Mesendoderm (in vitro differentiated cells): Measurements from ENCODE around the gene FAM124B.

Experiments used
- DNase-seq: peaks from one replicate; pipeline ENCODE4 v3.0.0; 2013
- H2AK5ac ChIP-seq: 2 replicates; pipeline ENCODE4 v1.6.1; 2013; ENCODE audit warnings: low read length, inconsistent platforms
- H2BK120ac ChIP-seq: 2 replicates; pipeline ENCODE4 v1.6.1; 2013; ENCODE audit warnings: low read depth, mild to moderate bottlenecking, low read length, moderate library complexity, mixed read lengths
- H2BK15ac ChIP-seq: replicated peaks from 2 replicates; pipeline ENCODE4 v1.6.1; 2013; ENCODE audit warnings: low read depth, mild to moderate bottlenecking, moderate library complexity
- H2BK5ac ChIP-seq: 2 replicates; pipeline ENCODE4 v1.6.1; 2013; ENCODE audit warnings: low read length, inconsistent platforms
- H3K18ac ChIP-seq: 2 replicates; pipeline ENCODE4 v1.6.1; 2013; ENCODE audit warnings: mild to moderate bottlenecking, low read length, mixed read lengths
- H3K23ac ChIP-seq: one replicate; pipeline ENCODE4 v1.6.1; 2013; ENCODE audit warnings: low read length
- H3K27ac ChIP-seq: 2 replicates; pipeline ENCODE4 v1.5.1; 2013; ENCODE audit warnings: low read depth, mild to moderate bottlenecking, inconsistent platforms, low read length, moderate library complexity
- H3K27me3 ChIP-seq: 2 replicates; pipeline ENCODE4 v1.6.1; 2013; ENCODE audit warnings: low read length, control low read depth, mild to moderate bottlenecking, inconsistent platforms; ENCODE audit not compliant: insufficient read depth, poor library complexity
- H3K36me3 ChIP-seq: 2 replicates; pipeline ENCODE4 v1.6.1; 2013; ENCODE audit warnings: low read length, inconsistent platforms; ENCODE audit not compliant: control insufficient read depth, insufficient read depth
- H3K4ac ChIP-seq: one replicate; pipeline ENCODE4 v1.6.1; 2013; ENCODE audit warnings: low read depth, mild to moderate bottlenecking, low read length, moderate library complexity
- H3K4me1 ChIP-seq: 2 replicates; pipeline ENCODE4 v1.6.1; 2013; ENCODE audit warnings: low read depth, low read length, inconsistent platforms; ENCODE audit not compliant: control insufficient read depth
- H3K4me2 ChIP-seq: 2 replicates; pipeline ENCODE4 v1.6.1; 2013; ENCODE audit warnings: low read length
- H3K4me3 ChIP-seq: 2 replicates; pipeline ENCODE4 v1.5.1; 2013; ENCODE audit warnings: mild to moderate bottlenecking, low read length
- H3K56ac ChIP-seq: one replicate; pipeline ENCODE4 v1.6.1; 2013; ENCODE audit warnings: low read length
- H3K79me1 ChIP-seq: 2 replicates; pipeline ENCODE4 v1.6.1; 2013; ENCODE audit warnings: low read length, inconsistent platforms
- H3K79me2 ChIP-seq: 2 replicates; pipeline ENCODE4 v1.6.1; 2013; ENCODE audit warnings: mild to moderate bottlenecking, low read length; ENCODE audit not compliant: control insufficient read depth, insufficient read depth
- H3K9ac ChIP-seq: 2 replicates; pipeline ENCODE4 v1.6.1; 2013; ENCODE audit warnings: low read length, inconsistent platforms
- H4K5ac ChIP-seq: one replicate; pipeline ENCODE4 v1.6.1; 2013; ENCODE audit warnings: low read length
- H4K8ac ChIP-seq: one replicate; pipeline ENCODE4 v1.6.1; 2013; ENCODE audit warnings: low read depth, mild to moderate bottlenecking, control low read depth, low read length, moderate library complexity
- WGBS: extraction: QIAGEN DNeasy Blood & Tissue Kit; methylation state at CpG from one replicate; pipeline ENCODE4 v1.1.7; 2013; ENCODE audit warnings: low lambda C conversion rate, missing lambda C conversion rate; ENCODE audit not compliant: insufficient coverage; ENCODE audit errors: extremely low coverage; 5-methylcytosine and 5-hydroxymethylcytosine counted together

FAM124B gene

DNA sequence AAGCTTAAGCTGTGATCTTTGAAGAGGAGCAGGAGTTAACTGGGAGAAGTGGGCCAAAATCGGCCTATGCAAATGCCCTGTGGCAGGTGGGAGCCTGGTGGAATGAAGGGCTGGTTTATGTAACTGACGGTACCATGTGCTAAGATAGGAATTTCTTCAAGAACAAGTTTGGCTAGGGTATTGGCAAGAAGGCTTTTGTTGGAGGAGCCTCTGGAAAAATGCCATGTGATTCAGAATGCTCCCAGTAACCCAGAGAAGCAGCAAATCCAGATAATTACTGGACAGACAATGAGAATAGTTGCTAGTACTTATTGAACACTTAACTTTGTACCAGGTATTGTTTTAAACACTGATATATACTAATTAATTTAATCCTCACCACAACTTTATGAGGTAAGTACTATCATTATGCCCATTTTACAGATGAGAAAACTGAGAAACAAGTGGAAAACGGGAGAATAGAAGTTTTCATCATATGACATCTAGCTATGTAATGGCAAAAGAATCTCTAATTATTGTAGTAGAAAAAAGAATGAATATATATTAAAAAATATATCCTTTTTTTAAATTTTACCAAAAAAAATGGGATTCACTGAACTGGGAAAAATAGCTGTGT, 9.1 kb upstream of the FAM124B start:
- Histone ChIP-seq H2BK120ac (no peak overlapping the region), H3K18ac (no peak overlapping the region), H4K8ac (no peak overlapping the region), H3K36me3 (no peaks in the 10 kb centered on the region), H3K56ac (no peak overlapping the region), H3K27ac (no peak overlapping the region), H3K23ac (no peak overlapping the region), H3K4me3 (no peak overlapping the region), H3K4ac (no peak overlapping the region), H2BK5ac (no peak overlapping the region), H3K27me3 (no peaks in the 10 kb centered on the region), H3K9ac (no peak overlapping the region), H3K4me1 (no peaks in the 10 kb centered on the region), H2BK15ac (no peak overlapping the region), H2AK5ac (no peak overlapping the region), H4K5ac (no peak overlapping the region), H3K79me1 (no peaks in the 10 kb centered on the region), H3K79me2 (no peaks in the 10 kb centered on the region), H3K4me2 (no peak overlapping the region)
- no CpG with 5 or more reads among the region's 3 CpGs for WGBS
- DNase-seq = no peak

DNA sequence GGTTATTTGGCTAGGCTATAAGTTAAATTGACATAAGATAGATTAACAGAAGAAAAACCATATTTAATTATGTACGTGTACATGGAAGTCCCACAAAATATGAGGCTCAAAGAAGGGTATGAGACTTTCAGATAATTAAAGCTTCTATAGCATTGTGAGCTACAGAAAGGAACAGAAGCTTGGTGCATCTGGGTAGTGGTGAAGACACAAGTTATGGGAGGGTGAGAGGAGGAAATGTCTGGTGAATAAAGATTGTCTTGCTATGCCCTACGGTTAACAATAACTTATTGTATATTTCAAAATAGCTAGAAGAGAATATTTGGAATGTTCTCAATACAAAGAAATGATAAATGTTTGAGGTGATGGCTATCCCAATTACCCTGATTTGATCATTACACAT, 6.8 kb upstream of the FAM124B start:
- no peak overlapping the region for H3K4me3 ChIP-seq
- H3K79me2 ChIP-seq = no peaks in the 10 kb centered on the region
- H2BK15ac ChIP-seq = no peak overlapping the region
- no peak overlapping the region for H3K18ac ChIP-seq
- no peak overlapping the region for H2BK120ac ChIP-seq
- no peak overlapping the region for H3K23ac ChIP-seq
- H3K9ac ChIP-seq = no peak overlapping the region
- H3K27me3 ChIP-seq = no peaks in the 10 kb centered on the region
- no peak overlapping the region for H3K4me2 ChIP-seq
- H3K27ac ChIP-seq = no peak overlapping the region
- H4K5ac ChIP-seq = no peak overlapping the region
- no peaks in the 10 kb centered on the region for H3K79me1 ChIP-seq
- no CpG with 5 or more reads among the region's 2 CpGs for WGBS
- H3K36me3 ChIP-seq = no peaks in the 10 kb centered on the region
- DNase-seq = no peak
- H3K4me1 ChIP-seq = no peaks in the 10 kb centered on the region
- no peak overlapping the region for H4K8ac ChIP-seq
- no peak overlapping the region for H3K4ac ChIP-seq
- H2AK5ac ChIP-seq = no peak overlapping the region
- no peak overlapping the region for H2BK5ac ChIP-seq
- H3K56ac ChIP-seq = no peak overlapping the region

GRCh38 chr2:224407241-224407701, 5.4 kb upstream of the FAM124B start:
- Histone ChIP-seq H3K27ac (peak overlapping the region; percentile 25), H2BK120ac (no peak overlapping the region)

GRCh38 chr2:224405841-224406370, 4.0 kb upstream of the FAM124B start:
- Histone ChIP-seq H3K56ac (no peak overlapping the region), H3K9ac (no peak overlapping the region), H2BK5ac (no peak overlapping the region), H2AK5ac (peak overlapping the region; percentile 19), H3K36me3 (no peaks in the 10 kb centered on the region), H3K79me2 (no peaks in the 10 kb centered on the region), H3K27me3 (no peaks in the 10 kb centered on the region), H3K23ac (no peak overlapping the region), H3K4me3 (no peak overlapping the region), H2BK120ac (no peak overlapping the region), H4K8ac (no peak overlapping the region), H2BK15ac (no peak overlapping the region), H4K5ac (no peak overlapping the region), H3K4me1 (peaks cover 7% of the 10 kb centered on the region), H3K4ac (no peak overlapping the region), H3K18ac (no peak overlapping the region), H3K79me1 (no peaks in the 10 kb centered on the region), H3K27ac (no peak overlapping the region), H3K4me2 (no peak overlapping the region)
- no peak for DNase-seq
- WGBS = no CpG with 5 or more reads among the region's 4 CpGs

More at GRCh38 chr2:224407241-224407701, 5.4 kb upstream of the FAM124B start:
- Histone ChIP-seq H3K23ac (no peak overlapping the region), H2AK5ac (no peak overlapping the region), H3K56ac (no peak overlapping the region), H3K4me3 (no peak overlapping the region), H3K36me3 (no peaks in the 10 kb centered on the region), H3K27me3 (no peaks in the 10 kb centered on the region), H3K9ac (no peak overlapping the region), H3K79me1 (no peaks in the 10 kb centered on the region), H2BK5ac (no peak overlapping the region), H3K4ac (no peak overlapping the region), H3K79me2 (no peaks in the 10 kb centered on the region), H4K8ac (no peak overlapping the region), H4K5ac (no peak overlapping the region), H3K4me1 (no peaks in the 10 kb centered on the region), H3K4me2 (no peak overlapping the region), H3K18ac (no peak overlapping the region), H2BK15ac (no peak overlapping the region)
- peak; percentile 50 for DNase-seq
- no CpG with 5 or more reads among the region's 5 CpGs for WGBS

- Histone ChIP-seq H4K5ac (no peak overlapping the region), H3K79me2 (no peaks in the 10 kb centered on the region), H3K4me2 (no peak overlapping the region), H2BK120ac (no peak overlapping the region), H2BK15ac (no peak overlapping the region), H3K56ac (no peak overlapping the region), H3K4me1 (peaks cover 7% of the 10 kb centered on the region), H4K8ac (no peak overlapping the region), H3K4ac (no peak overlapping the region), H3K23ac (no peak overlapping the region), H3K18ac (no peak overlapping the region), H3K27ac (no peak overlapping the region), H2AK5ac (no peak overlapping the region), H3K9ac (no peak overlapping the region), H3K36me3 (no peaks in the 10 kb centered on the region), H3K4me3 (no peak overlapping the region), H3K79me1 (no peaks in the 10 kb centered on the region), H2BK5ac (no peak overlapping the region), H3K27me3 (no peaks in the 10 kb centered on the region)
- DNase-seq = no peak
- no CpG with 5 or more reads among the region's 3 CpGs for WGBS
Measured at GRCh38 chr2:224405412-224405811, 3.5 kb upstream of the FAM124B start.

DNA sequence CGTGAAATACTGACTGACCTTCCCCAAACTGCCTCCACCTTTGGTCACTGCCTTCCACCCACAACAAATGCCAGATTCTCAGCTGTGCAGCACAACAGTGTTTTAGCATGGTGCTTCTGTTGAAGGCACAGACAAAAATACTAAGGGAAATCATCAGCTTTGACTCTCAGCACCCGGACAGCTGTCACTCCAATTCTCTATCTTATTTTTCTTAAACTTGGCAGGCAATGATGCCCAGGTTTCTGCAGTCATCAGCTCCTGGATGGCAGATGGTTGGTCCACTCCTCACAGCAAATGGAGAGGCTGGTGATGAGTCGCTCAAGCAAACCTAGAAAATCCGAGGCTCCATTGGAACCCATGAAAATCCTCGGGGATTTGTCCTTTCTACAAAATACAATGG, 2.9 kb upstream of the FAM124B start:
- Histone ChIP-seq H2BK15ac (no peak overlapping the region), H3K36me3 (no peaks in the 10 kb centered on the region), H3K9ac (no peak overlapping the region), H2BK5ac (no peak overlapping the region), H3K56ac (no peak overlapping the region), H3K4me2 (no peak overlapping the region), H3K4me1 (peaks cover 7% of the 10 kb centered on the region), H3K18ac (no peak overlapping the region), H3K23ac (no peak overlapping the region), H3K79me2 (no peaks in the 10 kb centered on the region), H2AK5ac (no peak overlapping the region), H2BK120ac (no peak overlapping the region), H4K8ac (no peak overlapping the region), H4K5ac (no peak overlapping the region), H3K27ac (no peak overlapping the region), H3K4me3 (no peak overlapping the region), H3K27me3 (no peaks in the 10 kb centered on the region), H3K79me1 (no peaks in the 10 kb centered on the region), H3K4ac (no peak overlapping the region)
- DNase-seq = no peak
- no CpG with 5 or more reads among the region's 5 CpGs for WGBS
